Smooth muscle cell (in vitro differentiated cells): ENCODE data around the gene GABRA5. TPM values are rescaled to one million over a fixed set of nuclear protein-coding genes. Genes with fewer than 3 reads are reported as not detected.

Experiments used
- DNase-seq: peaks from one replicate; lab custom pipeline; 2025; ENCODE audit not compliant: unreplicated experiment; lab: John Stamatoyannopoulos, UW
- H2AFZ ChIP-seq: fragments of 200-600 bp; sonication (generic); 2 replicates; pipeline ENCODE4 v1.6.0; 2016; ENCODE audit warnings: antibody characterized with exemption, low read depth, mild to moderate bottlenecking
- H3F3A ChIP-seq: fragments of 200-600 bp; sonication (generic); 2 replicates; pipeline ENCODE4 v1.6.0; 2017; ENCODE audit warnings: antibody characterized with exemption, low read depth
- H3K27ac ChIP-seq: fragments of 200-600 bp; sonication (generic); 2 replicates; pipeline ENCODE4 v1.5.1; 2016; ENCODE audit warnings: low read depth, mild to moderate bottlenecking
- H3K27me3 ChIP-seq: fragments of 200-600 bp; sonication (generic); 2 replicates; pipeline ENCODE4 v1.6.1; 2016; ENCODE audit warnings: low read depth, mild to moderate bottlenecking
- H3K36me3 ChIP-seq: fragments of 200-600 bp; sonication (generic); 2 replicates; pipeline ENCODE4 v1.5.1; 2016; ENCODE audit warnings: low read depth
- H3K4me1 ChIP-seq: fragments of 200-600 bp; sonication (generic); 2 replicates; pipeline ENCODE4 v1.5.1; 2016; ENCODE audit warnings: low read depth
- H3K4me2 ChIP-seq: fragments of 200-600 bp; sonication (generic); 2 replicates; pipeline ENCODE4 v1.6.0; 2016; ENCODE audit warnings: mild to moderate bottlenecking
- H3K4me3 ChIP-seq: fragments of 200-600 bp; sonication (generic); 2 replicates; pipeline ENCODE4 v1.5.1; 2016; ENCODE audit warnings: mild to moderate bottlenecking
- H3K79me2 ChIP-seq: fragments of 200-600 bp; sonication (generic); 2 replicates; pipeline ENCODE4 v1.6.0; 2016; ENCODE audit warnings: low read depth, mild to moderate bottlenecking
- H3K9ac ChIP-seq: fragments of 200-600 bp; sonication (generic); 2 replicates; pipeline ENCODE4 v1.6.0; 2016; ENCODE audit warnings: low read depth
- H3K9me3 ChIP-seq: fragments of 200-600 bp; sonication (generic); replicated peaks from 2 replicates; pipeline ENCODE4 v1.5.1; 2016; ENCODE audit warnings: low read depth
- H4K20me1 ChIP-seq: fragments of 200-600 bp; sonication (generic); 2 replicates; pipeline ENCODE4 v1.6.0; 2016; ENCODE audit warnings: low read depth
- CTCF ChIP-seq: fragments of 200-600 bp; sonication (generic); IDR thresholded peaks from 2 replicates; pipeline ENCODE4 v1.5.1; 2017; ENCODE audit warnings: borderline replicate concordance, mild to moderate bottlenecking, antibody characterized with exemption; ENCODE audit not compliant: insufficient read depth, poor library complexity, severe bottlenecking
- WGBS: methylation state at CpG from one replicate; pipeline ENCODE4 v1.1.7; 2016; ENCODE audit warnings: low lambda C conversion rate; 5-methylcytosine and 5-hydroxymethylcytosine counted together
- polyA plus RNA-seq: library from polyadenylated mRNA; unstranded; fragments of >200 nt; fragmentation: Nextera tagmentation; extraction: Ambion mirVana; gene quantifications from 2 replicates; pipeline ENCODE4 v1.2.1, GENCODE V29; 2016
- total RNA-seq: library from RNA; depleted of rRNA; stranded (reverse); fragments of >200 nt; gene quantifications from 2 replicates; pipeline ENCODE4 v1.2.3, GENCODE V29; 2014

The GABRA5 gene
- total and polyA plus RNA-seq, 2 experiments from 2014 or later: 0.27 TPM; not detected in 1

- Histone ChIP-seq H3K79me2 (no peaks in the 10 kb centered on the region), H4K20me1 (no peaks in the 10 kb centered on the region), H3K9me3 (no peaks in the 10 kb centered on the region), H3F3A (no peaks in the 10 kb centered on the region), H3K36me3 (no peaks in the 10 kb centered on the region), H3K27ac (no peak overlapping the region), H3K4me1 (no peaks in the 10 kb centered on the region), H3K27me3 (no peaks in the 10 kb centered on the region), H3K4me2 (no peak overlapping the region), H3K4me3 (no peak overlapping the region), H2AFZ (no peak overlapping the region), H3K9ac (no peak overlapping the region)
- DNase-seq: no peak
- TF ChIP-seq CTCF: no peak
- 85% methylated on average over 1 of the region's 1 CpG for WGBS
Measured at GRCh38 chr15:26848498-26848897, 18.4 kb upstream of the GABRA5 start.

- H3K4me3 ChIP-seq: no peak overlapping the region
- no peaks in the 10 kb centered on the region for H3K9me3 ChIP-seq
- H3K4me2 ChIP-seq: no peak overlapping the region
- H3K27me3 ChIP-seq: no peaks in the 10 kb centered on the region
- H2AFZ ChIP-seq: no peak overlapping the region
- no peaks in the 10 kb centered on the region for H3K79me2 ChIP-seq
- H3K9ac ChIP-seq: no peak overlapping the region
- no peak overlapping the region for H3K27ac ChIP-seq
- H3K4me1 ChIP-seq: no peaks in the 10 kb centered on the region
- DNase-seq: no peak
- H4K20me1 ChIP-seq: no peaks in the 10 kb centered on the region
- no peak for TF ChIP-seq CTCF
- no peaks in the 10 kb centered on the region for H3F3A ChIP-seq
- H3K36me3 ChIP-seq: no peaks in the 10 kb centered on the region
- 88% methylated on average over 3 of the region's 3 CpGs for WGBS
Measured at GRCh38 chr15:26850161-26850560, 16.7 kb upstream of the GABRA5 start.

GRCh38 chr15:26852980-26853379, 13.9 kb upstream of the GABRA5 start:
- Histone ChIP-seq H3K9ac (no peak overlapping the region), H4K20me1 (no peaks in the 10 kb centered on the region), H3K27me3 (no peaks in the 10 kb centered on the region), H3K4me3 (no peak overlapping the region), H3K27ac (no peak overlapping the region), H3K9me3 (no peaks in the 10 kb centered on the region), H3F3A (no peaks in the 10 kb centered on the region), H3K4me1 (no peaks in the 10 kb centered on the region), H3K4me2 (no peak overlapping the region), H3K36me3 (no peaks in the 10 kb centered on the region), H3K79me2 (no peaks in the 10 kb centered on the region), H2AFZ (no peak overlapping the region)
- TF ChIP-seq CTCF: no peak
- DNase-seq: no peak
- WGBS: 93% methylated on average over 2 of the region's 2 CpGs

DNA sequence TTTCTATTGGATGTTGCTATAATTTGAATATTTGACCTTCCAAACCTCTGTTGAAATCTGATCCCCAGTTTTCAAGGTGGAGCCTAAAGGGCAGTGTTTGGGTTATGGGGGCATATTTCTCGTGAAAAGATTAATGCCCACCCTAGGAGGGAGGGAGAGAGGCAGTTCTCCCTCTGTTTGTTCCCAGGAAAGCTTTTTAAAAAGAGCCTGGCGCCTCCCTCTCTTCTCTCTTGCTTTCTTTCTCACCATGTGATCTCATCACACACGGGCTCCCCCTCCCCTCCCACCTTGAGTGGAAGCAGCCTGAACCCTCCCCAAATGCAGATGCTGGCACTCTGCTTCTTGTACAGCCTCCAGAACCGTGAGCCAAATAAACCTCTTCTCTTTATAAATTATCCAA, 12.4 kb upstream of the GABRA5 start:
- no peak for DNase-seq
- TF ChIP-seq CTCF: no peak
- H3K27me3 ChIP-seq: no peaks in the 10 kb centered on the region
- H4K20me1 ChIP-seq: no peaks in the 10 kb centered on the region
- H3K9ac ChIP-seq: no peak overlapping the region
- no peak overlapping the region for H3K27ac ChIP-seq
- H3K79me2 ChIP-seq: no peaks in the 10 kb centered on the region
- no peak overlapping the region for H3K4me3 ChIP-seq
- no peak overlapping the region for H2AFZ ChIP-seq
- H3K4me2 ChIP-seq: no peak overlapping the region
- H3F3A ChIP-seq: no peaks in the 10 kb centered on the region
- WGBS: 87% methylated on average over 4 of the region's 4 CpGs
- H3K36me3 ChIP-seq: no peaks in the 10 kb centered on the region
- H3K4me1 ChIP-seq: no peaks in the 10 kb centered on the region
- H3K9me3 ChIP-seq: no peaks in the 10 kb centered on the region
